Cardiac muscle cell (in vitro differentiated cells and primary cell): ENCODE measurements around the gene NCBP2L. TPM values are rescaled to one million over a fixed set of nuclear protein-coding genes. Genes with fewer than 3 reads are reported as not detected.

Experiments
- DNase-seq, 2 donors: peaks; one replicate each; pipeline versions ENCODE4 v3.0.0 to v3.0.0-alpha.2; 2010 to 2017; ENCODE audit warnings: low read depth in 1 of 2, low spot score in 1 of 2
- H3K27ac ChIP-seq: fragments of 200-600 bp; sonication (generic); 2 replicates; pipeline ENCODE4 v1.5.1; 2016
- H3K27me3 ChIP-seq: fragments of 200-600 bp; sonication (generic); 2 replicates; pipeline ENCODE4 v1.6.0; 2016; ENCODE audit warnings: control low read depth
- H3K36me3 ChIP-seq: fragments of 200-600 bp; sonication (generic); 2 replicates; pipeline ENCODE4 v1.5.1; 2016; ENCODE audit warnings: control low read depth
- H3K4me1 ChIP-seq: fragments of 200-600 bp; sonication (generic); 2 replicates; pipeline ENCODE4 v1.8.1; 2017; ENCODE audit warnings: low read depth, mild to moderate bottlenecking, mixed run types
- H3K4me3 ChIP-seq: fragments of 200-600 bp; sonication (generic); 2 replicates; pipeline ENCODE4 v1.5.1; 2016; ENCODE audit warnings: mild to moderate bottlenecking
- H3K9me3 ChIP-seq: fragments of 200-600 bp; sonication (generic); 2 replicates; pipeline ENCODE4 v1.5.1; 2017; ENCODE audit warnings: low read depth, mild to moderate bottlenecking, control low read depth
- polyA plus RNA-seq: library from polyadenylated mRNA; unstranded; fragments of >200 nt; fragmentation: Nextera tagmentation; extraction: Ambion mirVana; gene quantifications from 2 replicates; pipeline ENCODE4 v1.2.1, GENCODE V29; 2016
- total RNA-seq: library from RNA; depleted of rRNA; stranded (reverse); fragments of >200 nt; gene quantifications from 2 replicates; pipeline ENCODE4 v1.2.3, GENCODE V29; 2016
- TF ChIP-seq, protein P1 (sequence below): IDR thresholded peaks from 2 replicates; pipeline ENCODE4 v1.5.1; 2012; ENCODE audit warnings: low read depth, mild to moderate bottlenecking, low read length

NCBP2L gene
- total and polyA plus RNA-seq, 2 experiments from 2014 or later: 0.16 TPM; not detected in 1

DNA sequence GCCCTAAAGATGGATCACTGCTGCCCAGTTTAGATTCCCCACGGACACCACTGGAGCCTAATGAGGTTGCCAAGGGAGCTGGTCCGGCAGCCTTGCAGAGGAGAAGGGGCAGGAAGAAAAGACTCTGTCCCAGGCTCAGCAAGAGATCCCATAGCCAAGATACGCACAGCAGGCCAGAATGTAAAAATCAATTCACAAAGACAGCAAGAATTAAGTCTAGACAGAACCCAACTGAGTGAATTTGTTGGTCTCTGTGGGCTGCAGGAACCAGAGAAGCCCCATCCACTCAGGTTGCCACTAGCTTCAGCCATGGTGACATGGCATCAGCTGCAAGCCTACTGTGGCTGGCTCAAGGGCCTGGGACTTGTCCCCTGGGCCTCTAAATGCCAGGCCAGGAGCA is 24.8 kb upstream of the NCBP2L start:
- no peak for DNase-seq
- TF ChIP-seq, protein P1, sequence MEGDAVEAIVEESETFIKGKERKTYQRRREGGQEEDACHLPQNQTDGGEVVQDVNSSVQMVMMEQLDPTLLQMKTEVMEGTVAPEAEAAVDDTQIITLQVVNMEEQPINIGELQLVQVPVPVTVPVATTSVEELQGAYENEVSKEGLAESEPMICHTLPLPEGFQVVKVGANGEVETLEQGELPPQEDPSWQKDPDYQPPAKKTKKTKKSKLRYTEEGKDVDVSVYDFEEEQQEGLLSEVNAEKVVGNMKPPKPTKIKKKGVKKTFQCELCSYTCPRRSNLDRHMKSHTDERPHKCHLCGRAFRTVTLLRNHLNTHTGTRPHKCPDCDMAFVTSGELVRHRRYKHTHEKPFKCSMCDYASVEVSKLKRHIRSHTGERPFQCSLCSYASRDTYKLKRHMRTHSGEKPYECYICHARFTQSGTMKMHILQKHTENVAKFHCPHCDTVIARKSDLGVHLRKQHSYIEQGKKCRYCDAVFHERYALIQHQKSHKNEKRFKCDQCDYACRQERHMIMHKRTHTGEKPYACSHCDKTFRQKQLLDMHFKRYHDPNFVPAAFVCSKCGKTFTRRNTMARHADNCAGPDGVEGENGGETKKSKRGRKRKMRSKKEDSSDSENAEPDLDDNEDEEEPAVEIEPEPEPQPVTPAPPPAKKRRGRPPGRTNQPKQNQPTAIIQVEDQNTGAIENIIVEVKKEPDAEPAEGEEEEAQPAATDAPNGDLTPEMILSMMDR: no peak
- peak overlapping the region; percentile 63 for H3K27ac ChIP-seq

DNA sequence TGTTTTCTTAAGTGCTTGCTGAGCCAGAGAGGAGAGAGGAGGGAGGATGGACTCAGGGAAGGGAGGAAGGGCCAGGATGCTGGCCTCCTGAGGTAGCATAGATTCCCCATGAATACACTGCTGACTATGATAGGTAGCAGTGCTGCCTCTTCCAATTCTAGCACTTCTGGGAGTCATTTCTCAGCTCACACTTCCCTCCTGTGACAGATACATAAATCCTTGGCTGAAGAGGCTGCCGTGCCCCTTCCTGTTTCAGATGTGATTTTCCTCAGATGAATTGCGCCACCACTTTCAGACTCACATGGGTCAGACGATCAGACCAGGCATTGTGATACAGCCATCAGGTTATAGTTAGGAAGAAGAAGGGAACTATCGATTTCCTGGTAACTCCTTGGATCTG is 24.3 kb upstream of the NCBP2L start:
- peak overlapping the region; percentile 63 for H3K27ac ChIP-seq
- no peaks in the 10 kb centered on the region for H3K27me3 ChIP-seq
- H3K36me3 ChIP-seq: no peaks in the 10 kb centered on the region
- no peak overlapping the region for H3K4me3 ChIP-seq
- no peaks in the 10 kb centered on the region for H3K9me3 ChIP-seq
- peaks cover 91% of the 10 kb centered on the region for H3K4me1 ChIP-seq
- TF ChIP-seq, protein P1: no peak
- DNase-seq: no peak

More for the DNA sequence above, 24.8 kb upstream of the NCBP2L start:
- Histone ChIP-seq H3K27me3 (no peaks in the 10 kb centered on the region), H3K9me3 (no peaks in the 10 kb centered on the region), H3K36me3 (no peaks in the 10 kb centered on the region), H3K4me1 (peaks cover 91% of the 10 kb centered on the region), H3K4me3 (no peak overlapping the region)

DNA sequence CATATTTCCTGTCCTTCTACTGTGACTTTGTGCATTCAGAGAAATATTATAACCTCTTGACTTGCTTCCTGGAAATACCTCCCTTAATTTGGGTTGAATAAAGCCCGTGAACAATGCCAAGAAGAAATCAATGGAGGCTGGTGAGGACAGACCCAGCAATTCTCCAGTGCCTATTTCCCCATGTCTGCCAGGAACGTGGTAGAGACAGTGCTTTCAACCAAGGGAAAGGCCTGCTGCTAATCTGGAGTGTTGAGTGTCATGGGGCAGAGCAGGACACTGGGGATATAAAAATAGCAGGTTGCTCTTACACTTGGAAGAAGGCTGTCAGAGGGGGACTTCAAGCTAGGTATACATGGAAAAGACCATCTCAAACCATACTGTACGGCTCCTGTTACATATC is 21.8 kb upstream of the NCBP2L start:
- Histone ChIP-seq H3K36me3 (no peaks in the 10 kb centered on the region), H3K4me1 (peaks cover 77% of the 10 kb centered on the region), H3K27me3 (no peaks in the 10 kb centered on the region), H3K27ac (peak overlapping the region; percentile 94), H3K4me3 (no peak overlapping the region), H3K9me3 (no peaks in the 10 kb centered on the region)
- TF ChIP-seq, protein P1: no peak
- peak in 1 of 2 donors; percentile 80 for DNase-seq

DNA sequence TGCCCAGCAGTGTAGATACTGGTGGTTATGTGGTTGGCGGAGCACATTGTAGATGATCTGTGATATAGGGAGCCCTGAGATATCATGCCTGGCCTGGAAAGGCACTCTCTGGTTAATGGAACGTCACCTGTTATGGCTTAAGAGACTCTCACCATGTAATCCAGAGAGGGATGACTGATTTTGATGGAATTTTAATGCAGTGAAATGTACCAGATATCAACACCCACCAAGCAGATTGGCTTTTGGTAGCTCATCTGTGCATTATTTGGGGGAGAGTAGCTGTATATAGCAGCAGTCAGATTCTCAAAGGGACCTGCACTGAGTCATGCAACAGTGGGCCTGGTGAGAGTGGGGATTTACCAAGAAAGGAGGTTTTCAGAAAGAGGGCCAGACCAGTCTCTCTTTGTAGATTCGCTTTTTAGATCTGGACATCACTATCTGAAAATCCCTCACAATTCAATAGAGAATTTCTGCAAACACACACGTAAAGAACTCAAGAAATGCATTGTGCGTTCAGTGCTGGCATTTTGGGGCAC is 19.2 kb upstream of the NCBP2L start:
- DNase-seq: no peak
- Histone ChIP-seq H3K27me3 (no peaks in the 10 kb centered on the region), H3K4me1 (peaks cover 74% of the 10 kb centered on the region), H3K4me3 (no peak overlapping the region), H3K9me3 (no peaks in the 10 kb centered on the region), H3K27ac (peak overlapping the region; percentile 94), H3K36me3 (no peaks in the 10 kb centered on the region)
- TF ChIP-seq, protein P1: no peak

DNA sequence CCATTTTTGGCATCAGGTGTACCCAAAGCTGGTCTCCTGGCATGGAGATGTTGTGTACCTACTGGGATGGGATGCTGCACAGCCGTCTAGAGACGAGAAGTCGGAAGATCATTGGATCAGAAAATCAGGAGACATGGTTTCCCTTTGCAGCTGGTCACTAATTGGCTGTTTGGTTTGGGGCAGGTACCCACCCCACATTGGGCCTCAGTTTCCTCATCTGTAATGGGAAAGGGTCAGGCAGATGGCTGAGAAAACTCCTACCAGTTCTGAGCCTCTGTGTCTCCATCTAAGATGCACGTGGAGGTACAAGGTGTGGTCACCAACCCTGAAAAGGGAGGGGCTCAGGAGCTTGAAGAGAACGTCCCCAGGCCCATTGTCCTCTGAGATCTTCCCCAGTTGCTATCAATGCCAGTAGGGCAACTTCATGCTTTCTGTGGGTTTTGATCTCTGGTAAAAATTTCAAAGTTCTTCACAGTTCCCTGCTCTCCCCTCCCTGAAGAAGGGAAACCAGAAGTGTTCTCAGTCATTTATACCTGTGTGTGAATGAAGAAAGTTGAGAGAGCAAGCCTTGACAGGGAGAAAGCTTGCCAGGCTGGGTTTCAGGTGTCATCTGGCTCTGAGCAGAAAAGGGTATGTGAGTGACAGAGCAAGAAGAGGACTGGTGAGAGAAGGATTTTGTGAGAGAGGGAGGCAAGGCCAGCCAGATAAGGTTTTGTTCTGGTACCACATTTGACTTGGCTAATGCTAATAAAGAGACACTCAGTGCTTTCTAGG is 17.0 kb upstream of the NCBP2L start:
- Histone ChIP-seq H3K4me3 (no peak overlapping the region), H3K4me1 (peaks cover 64% of the 10 kb centered on the region), H3K27me3 (no peaks in the 10 kb centered on the region)

More for the DNA sequence above, 17.0 kb upstream of the NCBP2L start:
- Histone ChIP-seq H3K36me3 (no peaks in the 10 kb centered on the region), H3K27ac (no peak overlapping the region), H3K9me3 (no peaks in the 10 kb centered on the region)
- TF ChIP-seq, protein P1: no peak
- DNase-seq: no peak
